Cerebellar cortex (tissue), 1 donor: Measurements from ENCODE around the gene HPDL.
"Not testable (repeated sequence)": the region's sequence is repeated elsewhere in the genome, so short reads cannot be mapped to it uniquely, and the experiment has no call there.

Experiments
- DNase-seq: peaks from one replicate; pipeline ENCODE4 v3.0.0-alpha.2; 2015; ENCODE audit warnings: low spot score

Gene HPDL

GRCh38 chr1:45326627-45327623 is at the start of gene HPDL:
HPDL (plus strand) TSS chr1:45326895; CDS start chr1:45327149, 254 bp downstream.
- peak; percentile 55 for DNase-seq

- no peak for DNase-seq
Measured at GRCh38 chr1:45282351-45282750, 44.3 kb upstream of the HPDL start.

DNA sequence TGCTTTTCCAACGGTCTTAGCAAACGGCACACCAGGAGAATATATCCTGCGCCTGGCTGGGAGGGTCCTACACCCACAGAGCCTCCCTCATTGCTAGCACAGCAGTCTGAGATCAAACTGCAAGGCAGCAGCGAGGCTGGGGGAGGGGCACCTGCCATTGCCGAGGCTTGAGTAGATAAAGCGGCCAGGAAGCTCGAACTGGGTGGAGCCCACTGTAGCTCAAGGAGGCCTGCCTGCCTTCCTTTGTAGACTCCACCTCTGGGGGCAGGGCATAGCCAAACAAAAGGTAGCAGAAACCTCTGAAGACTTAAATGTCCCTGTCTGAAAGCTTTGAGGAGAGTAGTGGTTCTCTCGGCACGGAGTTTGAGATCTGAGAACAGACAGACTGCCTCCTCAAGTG is 41.8 kb upstream of the HPDL start:
- DNase-seq, result not testable (repeated sequence)

DNA sequence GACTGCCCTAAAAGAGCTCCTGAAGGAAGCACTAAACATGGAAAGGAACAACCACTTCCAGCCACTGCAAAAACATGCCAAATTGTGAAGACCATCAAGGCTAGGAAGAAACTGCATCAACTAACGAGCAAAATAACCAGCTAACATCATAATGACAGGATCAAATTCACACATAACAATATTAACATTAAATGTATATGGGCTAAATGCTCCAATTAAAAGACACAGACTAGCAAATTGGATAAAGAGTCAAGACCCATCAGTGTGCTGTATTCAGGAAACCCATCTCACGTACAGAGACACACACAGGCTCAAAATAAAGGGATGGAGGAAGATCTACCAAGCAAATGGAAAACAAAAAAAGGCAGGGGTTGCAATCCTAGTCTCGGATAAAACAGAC is 40.2 kb upstream of the HPDL start:
- DNase-seq, result not testable (repeated sequence)

DNA sequence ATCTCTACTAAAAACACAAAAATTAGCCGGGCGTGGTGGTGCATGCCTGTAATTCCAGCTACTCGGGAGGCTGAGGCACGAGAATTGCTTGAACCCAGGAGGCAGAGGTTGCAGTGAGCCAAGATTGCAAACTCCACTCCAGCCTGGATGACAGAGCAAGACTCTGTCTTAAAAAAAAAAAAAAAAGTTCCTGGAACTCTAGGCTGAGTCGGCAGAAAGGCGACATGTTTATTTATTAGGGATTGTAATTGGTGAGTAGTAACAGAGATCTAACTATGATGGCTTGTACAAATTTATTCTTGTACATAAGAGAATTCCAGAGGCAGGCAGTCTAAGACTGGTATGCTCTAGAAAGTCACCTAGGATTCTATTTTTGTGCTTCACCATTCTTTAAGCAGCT is 35.7 kb upstream of the HPDL start:
- DNase-seq, result not testable (repeated sequence)

DNA sequence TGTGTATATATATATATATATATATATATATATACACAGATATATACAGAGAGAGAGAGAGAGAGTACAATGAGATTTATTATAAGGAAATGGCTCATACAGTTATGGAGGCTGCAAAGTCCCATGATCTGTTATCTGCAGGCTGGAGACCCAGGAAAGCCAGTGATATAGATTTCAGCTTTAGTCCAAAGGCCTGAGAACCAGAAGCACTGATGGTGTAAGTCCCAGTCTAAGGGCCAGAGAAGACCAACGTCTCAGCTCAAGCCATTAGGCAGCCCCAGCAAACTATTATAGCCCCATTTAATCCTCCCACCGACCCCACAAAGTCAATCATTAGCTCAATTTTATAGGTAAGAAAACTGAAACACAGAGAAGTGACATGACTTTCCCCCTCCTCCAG is 35.0 kb upstream of the HPDL start:
- no peak for DNase-seq

- DNase-seq, result no peak
Measured at GRCh38 chr1:45297666-45298356, 28.9 kb upstream of the HPDL start.

GRCh38 chr1:45299296-45299695 is 27.4 kb upstream of the HPDL start:
- DNase-seq, result no peak

- DNase-seq, result peak; percentile 89
Measured at GRCh38 chr1:45299981-45300668, 26.6 kb upstream of the HPDL start.

GRCh38 chr1:45300669-45300997 is 26.1 kb upstream of the HPDL start:
- DNase-seq, result no peak

- no peak for DNase-seq
Measured at GRCh38 chr1:45302505-45303150, 24.1 kb upstream of the HPDL start.

DNA sequence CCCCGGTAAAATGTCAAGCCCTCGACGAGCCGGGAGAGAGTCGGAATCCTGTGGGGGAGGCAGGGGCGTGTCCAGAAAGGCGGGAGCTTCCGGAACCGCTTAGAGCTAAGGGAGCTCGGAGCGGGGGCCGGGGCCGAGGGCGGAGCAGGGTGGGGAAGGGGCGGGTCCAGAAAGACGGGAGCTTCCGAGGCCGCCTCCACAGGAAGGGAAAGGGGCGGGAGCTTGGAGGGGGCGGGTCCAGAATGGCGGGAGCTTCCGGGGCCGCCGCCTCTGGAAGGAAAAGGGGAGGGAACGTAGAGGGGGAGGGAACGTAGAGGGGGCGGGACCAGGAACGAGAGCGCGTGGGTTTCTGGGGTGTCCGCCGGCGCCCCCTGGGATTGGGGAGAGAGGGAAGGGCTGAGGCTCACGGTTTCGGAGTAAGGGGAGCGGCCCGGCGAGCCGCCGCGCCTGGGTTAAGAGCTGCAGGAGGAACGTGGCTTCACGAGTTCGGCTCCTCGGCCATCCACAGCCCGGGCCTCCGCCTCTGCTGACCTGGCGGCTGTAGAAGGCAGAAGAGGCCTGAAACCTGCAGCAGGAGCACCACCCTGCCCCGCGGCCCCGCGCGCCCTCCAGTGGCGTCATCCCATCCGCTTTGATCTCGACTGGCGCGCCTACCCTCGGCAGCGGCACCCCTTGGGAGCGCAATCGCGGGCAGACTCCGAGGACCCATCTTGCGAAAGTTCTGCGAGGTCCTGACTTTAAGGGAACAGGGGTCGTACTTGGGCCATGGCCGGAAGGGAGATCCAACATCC is 23.0 kb upstream of the HPDL start:
- DNase-seq, result peak; percentile 97

DNA sequence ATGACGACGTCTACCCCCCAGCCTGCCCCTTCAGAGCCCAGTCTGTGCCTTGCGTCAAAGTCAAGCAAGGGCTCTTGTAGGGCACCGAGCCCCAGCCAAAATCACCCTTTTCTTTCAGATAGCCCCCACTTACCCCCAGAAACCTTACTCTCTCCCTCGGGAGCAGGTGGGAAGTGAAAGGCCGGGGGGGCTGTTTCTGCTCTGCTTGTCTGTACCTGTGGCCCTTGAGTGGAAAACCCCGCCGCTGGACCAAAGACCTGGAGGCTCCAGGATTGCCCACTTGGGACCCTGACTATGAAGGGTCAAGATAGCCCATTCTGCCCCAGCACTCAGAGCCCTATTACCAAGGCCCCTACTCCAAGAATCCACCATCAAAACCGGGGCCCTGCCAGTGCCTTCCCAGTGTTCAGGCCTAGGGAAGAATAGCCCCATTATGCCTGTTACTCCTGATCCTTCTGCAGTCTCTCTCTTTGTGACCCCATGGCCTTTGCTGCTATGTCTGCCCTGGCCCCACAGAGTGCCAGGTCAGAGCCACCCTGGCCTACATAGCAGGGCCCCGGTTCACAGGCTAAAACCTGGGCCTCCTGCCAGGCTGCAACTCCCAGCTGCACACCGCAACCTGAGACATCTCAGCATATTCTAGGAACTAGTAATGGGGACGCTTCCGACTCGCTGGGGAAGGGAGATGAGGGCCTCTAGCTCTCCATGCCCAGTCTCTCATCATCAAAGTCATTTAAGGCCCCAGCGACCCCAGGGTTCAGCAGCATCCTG is 22.2 kb upstream of the HPDL start:
- DNase-seq, result no peak

DNA sequence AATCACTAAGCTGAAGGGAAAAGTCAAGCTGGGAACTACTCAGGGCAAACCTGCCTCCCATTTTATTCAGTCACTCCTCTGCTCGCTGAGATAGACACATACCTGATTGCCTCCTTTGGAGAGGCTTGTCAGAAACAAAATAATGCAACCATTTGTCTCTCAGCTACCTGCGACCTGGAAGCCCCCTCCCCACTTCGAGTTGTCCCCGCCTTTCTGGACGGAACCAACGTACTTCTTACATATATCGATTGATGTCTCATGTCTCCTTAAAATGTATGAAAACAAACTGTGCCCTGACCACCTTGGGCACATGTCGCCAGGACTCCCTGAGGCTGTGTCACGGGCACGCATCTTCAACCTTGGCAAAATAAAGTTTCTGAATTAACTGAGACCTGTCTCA is 21.5 kb upstream of the HPDL start:
- DNase-seq, result no peak

DNA sequence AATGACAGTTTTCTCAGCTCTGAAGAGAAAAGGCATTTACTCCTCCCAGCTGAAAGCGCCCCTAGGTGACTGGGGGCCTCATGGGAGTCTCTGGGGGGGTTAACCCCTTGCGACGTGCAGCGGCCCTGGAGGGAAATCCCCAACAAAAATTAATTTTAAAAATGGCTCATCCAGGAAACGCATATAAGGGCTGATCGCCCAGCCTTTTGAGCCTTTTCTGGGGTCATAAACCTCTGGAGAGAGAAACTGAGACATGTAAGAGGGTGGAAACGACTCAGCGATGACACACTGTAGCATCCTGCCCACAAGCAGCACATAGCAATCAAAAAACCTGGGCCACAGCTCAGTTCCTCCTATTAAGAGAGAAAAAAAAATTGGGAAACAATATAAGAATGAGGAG is 20.4 kb upstream of the HPDL start:
- no peak for DNase-seq

- DNase-seq, result no peak
Measured at GRCh38 chr1:45306905-45307304, 19.8 kb upstream of the HPDL start.

- no peak for DNase-seq
Measured at GRCh38 chr1:45314266-45314665, 12.4 kb upstream of the HPDL start.

- no peak for DNase-seq
Measured at GRCh38 chr1:45317166-45317565, 9.5 kb upstream of the HPDL start.

GRCh38 chr1:45319761-45320160 is 6.9 kb upstream of the HPDL start:
- no peak for DNase-seq

GRCh38 chr1:45321444-45321843 is 5.3 kb upstream of the HPDL start:
- no peak for DNase-seq
